ENCODE results near the gene FUZ.

DNA sequence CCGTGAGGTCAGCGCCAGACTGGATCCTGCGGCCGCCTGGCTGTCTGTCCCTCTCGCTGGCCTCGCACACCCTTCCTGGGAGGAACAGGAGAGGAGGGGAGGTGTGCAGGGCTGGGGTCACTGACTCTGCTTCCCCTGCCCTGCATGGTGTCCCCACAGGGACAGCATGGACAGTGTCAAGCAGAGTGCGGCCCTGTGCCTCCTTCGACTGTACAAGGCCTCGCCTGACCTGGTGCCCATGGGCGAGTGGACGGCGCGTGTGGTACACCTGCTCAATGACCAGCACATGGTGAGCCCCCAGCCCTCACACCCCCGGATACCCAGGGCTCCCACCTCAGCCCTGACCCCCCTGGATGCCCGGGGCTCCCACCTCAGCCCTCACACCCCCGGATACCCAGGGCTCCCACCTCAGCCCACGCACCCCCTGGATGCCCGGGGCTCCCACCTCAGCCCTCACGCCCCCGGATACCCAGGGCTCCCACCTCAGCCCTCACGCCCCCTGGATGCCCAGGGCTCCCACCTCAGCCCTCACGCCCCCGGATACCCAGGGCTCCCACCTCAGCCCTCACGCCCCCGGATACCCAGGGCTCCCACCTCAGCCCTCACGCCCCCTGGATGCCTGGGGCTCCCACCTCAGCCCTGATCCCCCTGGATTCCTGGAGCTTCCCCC is 21.2 kb downstream of the FUZ start:
- TF ChIP-seq, protein P1, sequence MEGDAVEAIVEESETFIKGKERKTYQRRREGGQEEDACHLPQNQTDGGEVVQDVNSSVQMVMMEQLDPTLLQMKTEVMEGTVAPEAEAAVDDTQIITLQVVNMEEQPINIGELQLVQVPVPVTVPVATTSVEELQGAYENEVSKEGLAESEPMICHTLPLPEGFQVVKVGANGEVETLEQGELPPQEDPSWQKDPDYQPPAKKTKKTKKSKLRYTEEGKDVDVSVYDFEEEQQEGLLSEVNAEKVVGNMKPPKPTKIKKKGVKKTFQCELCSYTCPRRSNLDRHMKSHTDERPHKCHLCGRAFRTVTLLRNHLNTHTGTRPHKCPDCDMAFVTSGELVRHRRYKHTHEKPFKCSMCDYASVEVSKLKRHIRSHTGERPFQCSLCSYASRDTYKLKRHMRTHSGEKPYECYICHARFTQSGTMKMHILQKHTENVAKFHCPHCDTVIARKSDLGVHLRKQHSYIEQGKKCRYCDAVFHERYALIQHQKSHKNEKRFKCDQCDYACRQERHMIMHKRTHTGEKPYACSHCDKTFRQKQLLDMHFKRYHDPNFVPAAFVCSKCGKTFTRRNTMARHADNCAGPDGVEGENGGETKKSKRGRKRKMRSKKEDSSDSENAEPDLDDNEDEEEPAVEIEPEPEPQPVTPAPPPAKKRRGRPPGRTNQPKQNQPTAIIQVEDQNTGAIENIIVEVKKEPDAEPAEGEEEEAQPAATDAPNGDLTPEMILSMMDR (conservative IDR thresholded peaks at IDR 0.05), result no peak
- TF ChIP-seq ZFX (IDR thresholded peaks at IDR 0.05), result no peak

Data from C4-2B (cell line).